ENCODE results near the gene HDAC8.
"Not testable (repeated sequence)": the region's sequence is repeated elsewhere in the genome, so short reads cannot be mapped to it uniquely, and the experiment has no call there.

The HDAC8 gene

DNA sequence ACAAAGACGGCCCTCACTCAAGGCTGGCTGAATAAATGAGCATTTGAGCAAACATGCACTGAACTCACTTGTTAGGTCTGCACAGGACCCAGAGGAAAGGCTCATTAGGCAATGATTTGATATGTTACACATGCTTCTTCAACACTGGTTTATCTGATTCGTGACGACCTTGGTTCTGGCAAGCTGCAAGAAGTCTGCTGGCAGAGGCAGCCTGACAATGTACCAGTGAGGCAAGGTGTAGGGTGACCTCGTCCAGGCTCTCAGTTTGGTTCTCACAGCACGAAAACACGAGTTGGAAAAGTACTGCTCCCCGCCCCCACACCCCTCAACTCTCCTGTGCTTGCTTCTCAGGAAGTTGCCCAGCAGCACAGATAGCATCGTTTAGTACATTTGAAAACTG, 203.8 kb downstream of the HDAC8 start:
- DNase-seq: no peak

DNA sequence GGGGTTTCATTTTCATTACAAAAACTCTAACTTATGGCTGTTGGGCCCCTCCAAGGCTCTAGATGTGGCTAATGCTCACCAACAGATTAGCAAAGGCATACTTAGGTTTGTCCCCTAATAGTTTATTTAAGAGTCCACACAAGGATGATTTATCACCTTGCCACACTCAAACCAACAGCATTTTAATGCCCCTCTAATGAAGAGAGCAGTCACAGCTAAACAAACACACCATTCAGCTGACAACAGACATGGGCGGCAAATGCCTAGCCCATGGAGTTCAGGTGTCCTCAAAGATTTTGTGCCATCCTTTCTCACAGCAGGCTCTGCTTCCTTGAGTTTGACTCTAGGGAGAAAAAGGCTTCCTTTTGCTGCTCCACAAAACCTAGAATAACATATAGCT, 205.1 kb downstream of the HDAC8 start:
- DNase-seq: no peak

DNA sequence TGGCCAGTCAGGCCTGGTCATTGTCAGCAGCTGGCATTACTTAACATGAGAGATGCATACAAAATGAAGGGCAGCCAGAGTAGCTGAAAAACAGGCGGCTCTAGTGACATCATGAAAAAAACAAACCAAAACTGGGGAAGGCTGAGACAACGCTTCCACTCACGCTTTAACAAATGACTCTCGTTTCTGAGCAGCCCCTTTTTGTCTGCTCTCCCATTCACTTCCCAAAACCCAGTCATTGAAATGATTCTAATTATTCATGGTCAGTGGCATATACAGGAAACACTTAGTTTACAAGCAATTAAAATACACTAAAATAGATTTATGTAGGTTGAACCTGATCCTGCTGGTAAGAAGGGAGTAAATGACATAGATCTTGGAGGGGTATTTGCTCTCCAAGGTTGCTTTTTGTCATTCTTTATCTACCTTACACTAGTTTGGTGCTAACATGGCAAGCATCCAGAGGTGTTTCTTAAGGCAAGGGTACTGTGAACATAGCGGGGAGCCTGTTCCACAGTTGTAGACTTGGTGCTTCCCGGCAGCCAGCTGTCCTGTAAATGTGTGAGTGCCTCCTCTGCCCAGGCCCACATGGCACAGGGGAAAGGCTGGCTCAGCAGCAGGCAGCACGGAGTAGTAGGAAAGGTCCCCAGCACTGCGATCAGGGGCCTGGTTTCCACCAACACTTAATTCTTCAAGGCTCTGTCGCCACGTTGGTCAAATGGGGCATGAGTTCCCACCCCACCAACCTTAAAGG, 205.8 kb downstream of the HDAC8 start:
- DNase-seq: no peak

DNA sequence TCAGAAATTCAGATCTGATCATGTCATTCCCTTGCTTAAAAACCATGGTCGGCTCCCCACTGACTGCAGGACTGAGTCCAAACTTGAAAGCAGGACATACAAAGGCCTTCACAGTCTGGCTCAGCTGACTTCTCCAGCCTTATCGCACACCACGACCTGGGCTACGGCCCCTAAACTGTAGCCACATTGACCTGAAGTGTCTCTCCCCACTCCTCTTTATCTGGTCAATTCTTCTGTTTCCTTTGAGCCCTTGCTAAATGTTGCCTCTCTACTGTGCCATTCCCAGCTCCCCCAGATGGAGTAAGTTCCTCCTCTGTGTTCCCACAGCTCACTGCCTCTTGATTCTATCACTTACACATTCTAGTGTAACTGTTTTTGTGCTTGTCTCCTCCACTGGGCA, 206.5 kb downstream of the HDAC8 start:
- no peak for DNase-seq

DNA sequence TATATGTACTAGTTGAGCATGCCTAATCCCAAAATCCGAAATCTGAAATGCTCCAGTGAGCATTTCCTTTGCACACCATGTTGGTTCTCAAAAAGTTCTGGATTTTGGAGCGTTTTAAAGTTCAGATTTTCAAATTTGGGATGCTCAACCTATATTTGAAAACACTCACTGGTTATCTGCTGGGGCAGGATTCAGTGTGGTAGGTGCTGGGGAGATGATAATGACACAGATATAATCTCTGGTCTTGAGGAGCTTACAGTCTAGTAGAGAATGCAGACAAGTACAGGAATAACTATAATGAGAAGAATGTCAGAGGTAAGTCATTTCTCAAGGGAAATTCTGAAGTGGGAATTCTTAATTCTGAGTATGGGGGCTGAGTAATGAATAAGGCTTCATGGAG, 207.5 kb downstream of the HDAC8 start:
- DNase-seq: no peak

DNA sequence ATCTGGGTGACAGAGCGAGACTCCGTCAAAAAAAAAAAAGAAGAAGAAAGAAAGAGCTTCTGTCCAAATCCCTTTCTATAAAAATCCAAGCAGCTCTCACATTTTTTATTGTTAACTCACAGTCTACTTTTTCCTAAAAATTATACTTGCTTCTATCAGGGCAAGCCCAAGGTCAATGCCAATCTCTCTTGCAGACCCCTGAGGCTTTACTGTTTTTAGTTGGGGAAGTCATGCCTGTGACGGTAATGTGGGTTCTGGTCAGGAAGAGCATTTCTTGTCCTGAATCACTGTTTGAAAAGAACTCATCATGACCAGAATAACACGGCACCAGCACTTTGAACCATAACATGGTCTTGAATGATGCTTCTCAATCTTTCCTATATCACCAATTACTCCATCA, 212.3 kb downstream of the HDAC8 start:
- DNase-seq: no peak

DNA sequence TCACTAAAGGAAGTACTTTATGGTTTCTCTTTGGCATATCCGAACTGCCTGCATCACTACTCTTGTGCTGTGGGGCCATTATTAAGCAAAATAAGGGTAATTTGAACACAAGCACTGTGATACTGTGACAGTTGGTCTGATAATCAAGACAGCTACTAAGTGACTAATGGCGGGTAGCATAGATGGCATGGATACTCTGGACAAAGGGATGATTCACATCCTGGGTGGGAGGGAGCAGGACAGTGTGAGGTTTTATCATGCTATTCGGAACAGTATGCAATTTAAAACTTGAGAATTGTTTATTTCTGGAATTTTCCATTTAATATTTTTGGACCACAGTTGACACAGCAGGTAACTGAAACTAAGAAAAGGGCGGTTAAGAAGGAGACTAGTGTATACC, 214.3 kb downstream of the HDAC8 start:
- DNase-seq: no peak

DNA sequence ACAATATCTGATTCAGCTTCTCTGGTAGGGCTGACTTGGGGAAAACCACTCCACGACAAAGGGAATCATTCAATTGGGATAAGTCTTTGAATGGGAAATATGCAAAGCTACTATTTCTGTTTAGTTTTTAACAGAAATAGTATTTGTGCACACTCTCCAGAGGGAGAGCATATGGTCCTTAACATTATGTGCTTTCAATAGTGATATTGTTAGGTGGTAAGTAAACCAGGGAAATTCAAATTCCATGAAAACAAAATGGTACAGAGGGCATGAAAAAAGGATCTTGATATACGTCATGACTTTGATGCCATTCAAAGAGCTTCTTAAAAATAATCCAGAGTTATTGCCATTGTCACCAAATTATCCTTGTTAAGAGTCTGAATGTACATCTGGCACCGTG, 219.9 kb downstream of the HDAC8 start:
- DNase-seq: no peak

DNA sequence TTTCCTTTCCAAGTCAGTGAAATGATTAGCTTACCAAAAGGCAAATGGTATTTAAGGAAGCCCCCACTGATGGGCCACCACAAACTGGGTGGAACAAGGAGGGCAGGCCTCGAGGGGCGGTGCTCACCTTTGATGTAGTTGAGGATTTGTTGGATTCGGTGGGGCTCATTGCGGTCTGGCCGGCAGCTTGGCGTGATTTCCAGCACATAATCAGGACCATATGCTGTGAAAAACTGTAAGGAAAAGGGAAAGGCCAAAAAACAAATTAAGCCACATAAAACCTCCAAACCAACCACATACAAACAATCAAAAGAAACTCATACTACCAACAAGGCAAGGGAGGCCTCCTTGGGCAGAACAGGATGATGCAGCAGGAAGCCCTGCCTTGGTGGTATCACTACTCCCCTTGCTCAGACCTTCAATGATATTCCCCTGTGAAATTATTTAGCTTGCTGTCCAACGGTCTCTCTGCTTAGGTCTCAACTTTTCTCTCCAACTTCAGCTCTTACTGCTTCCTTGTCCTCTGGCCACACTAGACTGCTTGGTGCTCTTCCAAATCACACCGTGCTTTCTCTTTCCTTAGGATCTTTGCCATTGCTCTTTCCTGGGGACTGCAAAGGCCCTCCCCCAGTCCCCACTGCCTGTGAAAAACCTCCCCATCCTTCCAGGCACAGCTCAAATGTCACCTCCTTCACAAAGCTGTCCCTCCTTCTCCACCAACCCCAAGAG, 220.9 kb downstream of the HDAC8 start:
- no peak for DNase-seq

DNA sequence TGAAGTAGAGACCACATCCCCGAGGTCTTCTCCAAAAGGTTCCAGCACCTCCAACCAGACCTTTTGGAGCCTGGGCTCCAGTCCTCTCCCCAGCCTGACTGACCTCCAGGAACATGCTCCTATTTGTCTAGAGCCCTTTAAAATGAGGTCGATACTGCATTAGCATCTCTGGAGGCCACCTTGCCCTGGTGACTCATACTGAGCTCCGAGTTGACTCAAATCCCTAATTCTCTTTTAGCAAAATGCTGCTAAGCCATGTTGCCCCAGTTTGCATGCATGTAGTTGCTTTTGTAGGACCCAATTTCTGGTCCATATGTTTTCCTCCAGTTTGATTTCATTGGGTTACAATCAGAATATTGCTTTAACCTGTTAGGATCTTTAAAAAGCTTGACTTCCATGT, 223.5 kb downstream of the HDAC8 start:
- DNase-seq: no peak

DNA sequence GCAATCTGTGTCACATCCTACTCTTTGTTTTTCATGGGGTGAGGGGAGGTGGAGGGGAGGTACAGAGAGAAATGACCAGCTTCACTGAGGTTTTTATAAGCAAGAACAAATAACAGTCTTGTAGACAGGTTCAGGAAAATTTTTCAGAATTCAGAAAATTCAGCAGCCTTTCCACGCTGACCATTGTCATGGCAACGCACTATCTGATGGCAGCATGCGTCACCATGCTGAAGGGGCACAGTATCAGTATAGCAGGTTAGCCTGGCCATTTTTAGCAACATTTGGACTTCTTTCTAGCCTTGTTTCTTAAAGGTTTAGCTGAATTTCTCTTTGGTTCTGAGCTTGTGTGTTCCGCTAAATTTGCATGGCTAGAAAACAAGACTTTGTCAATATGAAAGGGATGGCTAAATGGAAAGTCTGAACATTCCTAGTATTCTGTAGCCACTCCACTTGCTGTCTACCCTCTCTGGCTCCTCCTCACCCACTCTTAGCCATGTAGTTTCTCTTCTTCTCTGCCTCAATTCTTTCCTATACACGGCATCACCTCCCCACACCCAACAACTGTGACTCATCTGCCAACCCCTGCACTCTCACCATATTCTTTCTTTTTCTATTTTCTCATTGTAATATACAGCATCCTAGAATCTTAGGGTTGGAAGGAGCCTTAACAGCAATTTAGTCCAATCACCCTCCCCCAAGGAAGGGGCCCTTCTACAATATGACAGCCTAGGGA, 224.2 kb downstream of the HDAC8 start:
- no peak for DNase-seq

DNA sequence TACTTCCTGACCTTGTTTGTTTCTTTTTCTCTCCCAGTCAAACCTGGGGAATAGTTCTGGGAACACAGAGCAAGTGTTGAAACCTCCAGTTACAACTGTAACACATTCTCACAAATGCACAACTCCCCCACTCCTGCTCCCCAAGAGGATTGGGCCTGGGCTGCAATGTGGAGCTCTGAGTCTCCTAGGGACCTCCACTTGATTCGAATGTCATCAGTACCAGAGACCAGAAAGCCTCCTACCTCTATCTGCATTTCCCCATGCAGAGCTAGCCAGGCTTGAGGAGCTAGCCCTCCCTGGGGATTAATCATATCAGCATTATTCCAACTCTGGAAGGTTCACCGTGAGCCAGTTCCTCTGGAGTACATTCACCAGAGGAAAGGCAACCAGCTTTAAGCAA, 225.3 kb downstream of the HDAC8 start:
- DNase-seq: no peak

DNA sequence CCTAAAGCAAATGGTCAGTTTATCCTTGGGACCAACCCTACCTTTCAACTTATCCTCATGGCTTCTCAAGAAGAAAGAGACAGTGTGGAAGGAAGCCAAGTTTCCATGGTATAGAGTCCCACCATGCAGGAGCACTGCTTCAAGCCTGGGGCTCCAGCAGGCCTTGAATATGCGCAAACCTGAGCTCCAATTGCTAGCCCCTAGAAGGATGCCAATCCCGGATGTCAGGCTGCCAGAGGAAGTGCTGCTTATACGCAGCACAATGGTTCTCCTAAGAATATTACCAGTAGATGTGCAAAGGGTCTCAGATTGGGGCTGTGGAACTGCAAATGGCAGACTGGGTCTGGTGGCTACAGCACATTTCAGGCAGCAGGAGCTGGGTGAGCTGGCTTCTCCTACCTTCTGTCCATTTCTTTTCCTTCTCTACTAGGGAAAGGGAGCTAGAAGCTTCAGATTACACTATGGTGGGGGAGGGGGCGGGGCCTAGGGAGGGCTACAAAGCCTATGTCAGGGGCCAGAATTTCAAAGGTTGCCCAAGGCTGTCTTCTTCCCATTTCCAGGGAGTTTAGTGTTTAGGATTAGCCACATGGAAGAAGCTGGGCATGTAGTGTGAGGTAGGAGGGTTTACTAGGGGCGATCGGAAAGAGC, 226.2 kb downstream of the HDAC8 start:
- DNase-seq: no peak

DNA sequence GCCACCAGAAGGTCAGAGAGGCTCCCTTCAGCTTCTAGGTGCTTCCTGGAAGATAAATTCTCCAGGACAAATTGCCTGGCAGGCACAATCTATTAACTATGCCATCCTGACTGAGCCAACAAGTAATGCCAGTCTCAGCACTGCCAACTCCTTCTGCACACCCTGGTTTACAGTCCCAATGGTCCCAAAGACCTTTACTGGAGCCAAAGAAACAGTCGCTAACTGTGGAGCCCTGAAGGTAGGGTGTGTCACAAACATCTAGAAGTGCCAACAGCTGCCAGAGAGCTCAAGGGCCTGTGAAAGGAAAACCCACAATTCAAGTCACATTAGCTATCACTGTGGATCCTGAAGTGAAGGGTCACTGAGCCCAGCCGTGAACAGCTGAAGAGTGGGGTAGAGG, 232.0 kb downstream of the HDAC8 start:
- no peak for DNase-seq

DNA sequence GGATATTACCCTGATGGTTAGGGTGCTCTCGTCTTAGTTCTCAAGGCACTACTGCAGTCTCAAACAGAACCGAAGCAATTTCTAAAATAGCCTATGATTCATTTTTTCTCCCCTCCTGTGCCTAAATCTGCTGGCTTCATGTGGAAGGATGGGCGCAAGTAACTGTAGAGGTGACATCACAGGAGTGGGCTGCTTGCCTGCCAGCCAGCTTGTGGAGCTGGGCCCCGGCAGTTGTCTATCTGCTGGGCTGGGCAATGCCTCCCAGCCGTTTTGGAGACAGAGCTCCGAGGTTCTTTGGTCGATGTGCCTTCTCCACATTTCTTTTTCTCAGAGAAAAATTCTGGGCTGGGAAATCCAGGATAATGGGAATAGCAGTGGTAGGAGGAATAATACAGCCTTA, 232.6 kb downstream of the HDAC8 start:
- DNase-seq: no peak

DNA sequence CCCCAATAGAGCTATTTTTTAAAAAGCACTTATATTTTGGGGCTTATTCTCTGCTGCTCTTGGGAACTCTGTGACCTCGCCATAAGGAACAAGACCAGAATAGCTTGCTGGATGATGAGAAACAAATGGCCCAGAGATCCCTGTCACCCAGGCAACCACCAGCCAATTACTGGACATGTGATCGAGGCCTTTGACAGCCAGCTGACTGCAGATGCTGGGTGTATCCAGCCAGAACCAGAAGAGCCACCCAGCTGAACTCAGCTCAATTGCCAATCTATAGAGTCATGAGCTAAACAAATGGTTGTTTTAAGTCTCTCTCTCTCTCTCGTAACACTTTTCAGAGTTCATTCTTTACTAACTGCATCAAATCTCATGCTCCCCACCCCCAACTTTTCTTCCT, 242.5 kb downstream of the HDAC8 start:
- no peak for DNase-seq

DNA sequence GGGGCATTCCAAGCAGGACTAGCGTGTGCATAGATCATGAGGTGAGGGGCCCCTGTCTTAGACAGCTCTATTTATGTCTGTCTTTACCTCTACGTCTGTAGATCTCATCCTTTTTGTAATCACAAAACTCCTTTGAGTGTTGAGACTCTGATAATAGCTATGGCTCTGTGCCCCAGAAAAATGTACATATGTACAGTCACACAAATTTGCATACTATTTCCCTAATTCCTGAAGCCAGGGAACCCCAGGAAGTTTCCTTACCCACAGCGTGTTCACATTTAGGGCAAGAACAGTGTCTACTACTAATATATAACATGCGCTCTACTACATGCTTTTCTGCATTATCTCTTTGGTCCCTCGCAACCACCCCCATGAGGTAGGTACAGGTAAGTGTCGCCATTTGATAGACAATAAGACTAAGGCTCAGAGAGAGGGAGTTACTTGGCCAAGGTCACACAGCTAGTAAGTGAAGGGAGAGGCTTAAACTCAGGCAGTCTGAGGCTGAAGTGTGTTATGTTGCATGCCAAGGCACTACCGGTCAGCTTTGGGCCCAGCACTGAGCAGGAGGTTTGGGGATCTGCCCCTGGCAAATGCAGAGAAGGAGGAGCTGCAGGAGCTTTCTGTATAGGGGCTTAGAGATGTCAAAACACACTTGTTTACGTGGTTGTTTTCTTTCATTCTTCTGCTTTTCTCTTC, 245.9 kb downstream of the HDAC8 start:
- no peak for DNase-seq

DNA sequence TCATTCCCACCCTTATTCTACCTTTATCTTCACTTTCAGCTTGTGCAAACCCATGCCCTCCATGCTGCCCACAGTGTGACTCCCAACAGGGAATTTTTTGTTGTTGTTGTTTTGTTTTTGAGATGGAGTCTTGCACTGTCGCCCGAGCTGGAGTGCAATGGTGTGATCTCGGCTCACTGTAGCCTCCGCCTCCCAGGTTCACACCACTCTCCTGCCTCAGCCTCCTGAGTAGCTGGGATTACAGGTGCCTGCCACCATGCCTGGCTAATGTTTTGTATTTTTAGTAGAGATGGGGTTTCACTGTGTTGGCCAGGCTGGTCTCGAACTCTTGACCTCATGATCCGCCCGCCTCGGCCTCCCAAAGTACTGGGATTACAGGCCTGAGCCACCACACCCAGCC, 253.0 kb downstream of the HDAC8 start:
- DNase-seq: not testable (repeated sequence)

DNA sequence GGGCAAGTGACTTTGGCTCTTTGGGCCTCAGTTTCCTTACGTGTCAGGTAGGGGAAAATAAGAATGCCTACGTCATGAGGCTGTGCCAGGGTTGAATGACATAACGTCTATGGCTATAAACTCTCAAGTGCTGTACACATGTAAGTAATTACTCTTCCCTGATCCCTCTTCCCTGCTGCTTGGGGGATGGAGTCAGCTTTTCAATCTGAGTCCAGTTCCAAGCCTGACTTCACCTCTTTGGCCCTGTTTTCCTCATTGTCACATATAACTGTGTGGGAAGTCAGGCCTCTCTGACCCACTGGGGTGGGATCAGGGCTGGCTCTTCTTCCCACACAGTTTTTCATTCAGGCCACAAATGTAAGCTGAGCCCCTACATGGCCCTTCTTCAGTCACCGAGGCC, 255.5 kb downstream of the HDAC8 start:
- DNase-seq: no peak

DNA sequence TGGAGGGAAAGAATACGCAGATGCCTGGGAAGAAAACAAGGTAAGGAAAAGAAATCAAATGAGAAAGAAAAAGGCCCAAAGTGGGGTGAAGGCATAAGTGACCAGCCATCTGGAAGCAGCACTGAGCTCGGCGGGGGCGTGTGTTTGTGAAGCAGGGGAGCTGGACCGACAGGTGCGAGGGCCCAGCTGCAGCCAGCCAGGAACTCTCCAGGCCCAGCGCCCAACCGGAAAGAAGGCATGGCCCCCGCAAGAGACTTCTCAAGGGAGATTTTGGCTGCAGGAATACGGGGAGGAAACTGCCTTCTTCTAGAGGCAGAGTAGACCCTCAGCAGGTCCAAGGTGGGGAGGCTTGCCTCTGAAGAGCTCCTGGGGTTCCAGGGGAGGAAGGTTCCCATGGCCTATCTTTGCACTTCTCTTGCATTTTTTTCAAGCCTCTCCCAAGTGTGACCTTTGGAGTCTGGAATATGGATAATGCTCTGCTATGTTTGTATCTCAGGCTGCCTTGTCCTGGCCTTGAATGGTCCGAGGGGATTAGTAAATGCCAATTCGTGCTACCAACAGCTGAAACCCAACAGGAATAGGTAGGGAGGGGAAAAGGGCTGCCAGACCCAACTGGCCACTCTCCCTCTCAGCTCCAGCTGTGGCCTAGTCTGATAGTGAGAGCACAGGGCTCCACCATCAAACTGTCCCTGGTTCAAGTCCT, 256.1 kb downstream of the HDAC8 start:
- no peak for DNase-seq

DNA sequence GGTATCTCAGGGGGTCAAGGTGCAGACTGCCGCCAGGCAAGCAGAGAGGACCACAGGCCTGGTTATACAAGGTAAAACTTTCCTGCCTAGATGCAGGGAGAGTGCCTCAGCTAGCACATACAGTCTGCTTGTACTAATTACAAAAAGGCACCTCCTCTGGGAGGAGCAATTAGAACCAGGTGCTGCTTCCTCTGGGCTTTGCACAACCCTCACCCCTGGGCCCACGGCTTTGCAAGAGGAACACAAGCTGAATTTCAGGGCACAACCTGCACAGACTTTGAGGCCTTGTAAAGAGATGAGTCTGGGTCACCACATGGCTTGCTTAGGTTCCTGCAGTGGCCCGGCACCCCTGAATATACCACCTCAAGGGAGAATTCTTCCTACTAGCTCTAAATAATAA, 257.8 kb downstream of the HDAC8 start:
- DNase-seq: no peak
